ENCODE measurements around the gene C12orf50. TPM values are rescaled to one million over a fixed set of nuclear protein-coding genes. Genes with fewer than 3 reads are reported as not detected.

Gene C12orf50
- total RNA-seq, 6 experiments from 2014 or later: not detected

- Mint-ChIP-seq H3K4me1 (ENCODE audit: low read depth) (no peaks in the 10 kb centered on the region), H3K9me3 (no peaks in the 10 kb centered on the region), H3K36me3 (ENCODE audit: low read depth) (no peaks in the 10 kb centered on the region), H3K27ac (no peak overlapping the region), H3K4me3 (no peak overlapping the region), H3K27me3 (ENCODE audit: insufficient read depth) (peaks cover 3% of the 10 kb centered on the region; the same call in 1 of the 2 replicates)
- DNase-seq: no peak
- no peak for TF ChIP-seq CTCF (IDR thresholded peaks at IDR 0.05)
Measured at GRCh38 chr12:87952223-87952622, 77.0 kb downstream of the C12orf50 start.

- no peaks in the 10 kb centered on the region for H3K27me3 Mint-ChIP-seq (ENCODE audit: insufficient read depth)
- no peak for TF ChIP-seq CTCF (IDR thresholded peaks at IDR 0.05)
- no peaks in the 10 kb centered on the region for H3K4me1 Mint-ChIP-seq (ENCODE audit: low read depth)
- H3K9me3 Mint-ChIP-seq: no peaks in the 10 kb centered on the region; the same call in 1 of the 2 replicates
- DNase-seq: no peak
- no peak overlapping the region for H3K4me3 Mint-ChIP-seq
- no peaks in the 10 kb centered on the region for H3K36me3 Mint-ChIP-seq (ENCODE audit: low read depth)
- H3K27ac Mint-ChIP-seq: no peak overlapping the region
Measured at GRCh38 chr12:87943762-87944161, 85.4 kb downstream of the C12orf50 start.

GRCh38 chr12:87943023-87943422, 86.2 kb downstream of the C12orf50 start:
- H3K27me3 Mint-ChIP-seq (ENCODE audit: insufficient read depth): no peaks in the 10 kb centered on the region
- TF ChIP-seq CTCF (IDR thresholded peaks at IDR 0.05): no peak
- no peak overlapping the region for H3K4me3 Mint-ChIP-seq
- no peak for DNase-seq
- H3K36me3 Mint-ChIP-seq (ENCODE audit: low read depth): no peaks in the 10 kb centered on the region
- H3K9me3 Mint-ChIP-seq: no peaks in the 10 kb centered on the region; the same call in 1 of the 2 replicates
- H3K4me1 Mint-ChIP-seq (ENCODE audit: low read depth): no peaks in the 10 kb centered on the region
- H3K27ac Mint-ChIP-seq: no peak overlapping the region

GRCh38 chr12:87939182-87939581, 90.0 kb downstream of the C12orf50 start:
- TF ChIP-seq CTCF (IDR thresholded peaks at IDR 0.05): no peak
- no peaks in the 10 kb centered on the region for H3K36me3 Mint-ChIP-seq (ENCODE audit: low read depth)
- no peak overlapping the region for H3K27ac Mint-ChIP-seq
- no peak for DNase-seq
- no peak overlapping the region for H3K4me3 Mint-ChIP-seq
- peaks cover 2% of the 10 kb centered on the region; the same call in 1 of the 2 replicates for H3K27me3 Mint-ChIP-seq (ENCODE audit: insufficient read depth)
- H3K9me3 Mint-ChIP-seq: peaks cover 9% of the 10 kb centered on the region
- no peaks in the 10 kb centered on the region for H3K4me1 Mint-ChIP-seq (ENCODE audit: low read depth)

- DNase-seq: no peak
Measured at GRCh38 chr12:87935216-87935615, 94.0 kb downstream of the C12orf50 start.

More at GRCh38 chr12:87935216-87935615, 94.0 kb downstream of the C12orf50 start:
- TF ChIP-seq CTCF (IDR thresholded peaks at IDR 0.05): no peak
- Mint-ChIP-seq H3K4me3 (no peak overlapping the region), H3K27me3 (ENCODE audit: insufficient read depth) (peaks cover 5% of the 10 kb centered on the region; the same call in 1 of the 2 replicates), H3K9me3 (peaks cover 9% of the 10 kb centered on the region), H3K4me1 (ENCODE audit: low read depth) (no peaks in the 10 kb centered on the region), H3K27ac (no peak overlapping the region), H3K36me3 (ENCODE audit: low read depth) (no peaks in the 10 kb centered on the region)
